PFSK-1 (cell line): ENCODE data around the gene REV3L.

ENCODE experiments used
- POLR2AphosphoS5 ChIP-seq: IDR thresholded peaks from 2 replicates; pipeline ENCODE4 v1.6.1; 2012; ENCODE audit warnings: low read depth, mild to moderate bottlenecking, control low read depth, low read length, moderate library complexity
- REST ChIP-seq, 2 experiments: IDR thresholded peaks; 2 replicates each; pipeline versions ENCODE4 v1.6.1 to v1.8.0; 2011 to 2012; ENCODE audit warnings: low read depth in 2 of 2, low read length in 2 of 2, control low read depth in 1 of 2, inconsistent platforms in 1 of 2, mild to moderate bottlenecking in 1 of 2, moderate library complexity in 1 of 2; ENCODE audit not compliant: insufficient read depth in 1 of 2
- SIN3A ChIP-seq: IDR thresholded peaks from 2 replicates; pipeline ENCODE4 v1.6.1; 2012; ENCODE audit warnings: mild to moderate bottlenecking, low read length, moderate library complexity, borderline replicate concordance; ENCODE audit not compliant: insufficient read depth

GRCh38 chr6:111276736-111277135, 206.3 kb downstream of the REV3L start:
- TF ChIP-seq SIN3A (no peak), POLR2AphosphoS5 (no peak), REST (IDR thresholded peaks at IDR 0.05; ENCODE audit: insufficient read depth in 1 of 2, low read depth in 2 of 2, low read length in 2 of 2) (no peak)
